ENCODE measurements around the gene RDX. TPM values are rescaled to one million over a fixed set of nuclear protein-coding genes. Genes with fewer than 3 reads are reported as not detected.

Gene RDX
- total and polyA plus RNA-seq, 2 of the 8 experiments (the other 6 are each of a cell fraction or from before 2014, with no cell fraction given): 27.4 to 100 TPM

DNA sequence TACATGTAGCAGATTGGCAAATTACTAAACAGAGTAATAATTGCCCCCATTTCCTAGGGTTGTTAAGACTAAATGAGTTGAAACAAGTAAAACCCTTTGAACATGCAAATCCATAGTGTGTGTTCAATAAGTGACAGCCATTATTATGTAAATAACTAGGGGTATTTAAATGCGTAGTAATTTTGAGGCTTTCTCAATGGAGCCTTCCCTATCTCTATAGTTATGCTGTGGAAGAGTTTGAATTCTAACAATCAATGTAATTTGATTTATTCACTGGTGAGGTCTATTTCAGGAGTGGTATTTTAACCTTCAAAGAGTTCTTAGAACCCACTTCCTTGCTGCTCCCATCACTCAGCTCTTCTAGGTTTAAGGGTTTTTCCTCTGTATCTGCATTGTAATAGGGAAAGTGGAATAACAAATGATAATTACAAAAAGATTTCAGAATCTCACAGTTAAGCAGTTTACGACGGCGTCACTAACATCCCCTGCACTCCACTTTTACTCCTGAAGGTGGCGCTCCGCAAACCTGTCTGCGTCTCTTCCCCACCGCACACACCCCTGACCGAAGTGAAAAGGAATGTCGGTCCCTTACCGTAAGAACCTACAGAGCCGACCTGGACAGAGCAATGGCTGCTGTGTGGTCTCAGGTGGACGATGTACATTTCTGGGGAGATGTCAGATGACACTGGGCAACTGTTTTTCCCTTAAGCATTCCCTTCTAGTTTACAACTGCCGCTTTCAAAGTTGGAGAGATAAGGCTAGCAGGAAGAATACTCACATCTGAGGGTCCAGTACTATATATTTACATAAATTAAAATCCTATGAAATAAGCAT is 122.4 kb downstream of the RDX start (continued):
- TF ChIP-seq, protein P1, sequence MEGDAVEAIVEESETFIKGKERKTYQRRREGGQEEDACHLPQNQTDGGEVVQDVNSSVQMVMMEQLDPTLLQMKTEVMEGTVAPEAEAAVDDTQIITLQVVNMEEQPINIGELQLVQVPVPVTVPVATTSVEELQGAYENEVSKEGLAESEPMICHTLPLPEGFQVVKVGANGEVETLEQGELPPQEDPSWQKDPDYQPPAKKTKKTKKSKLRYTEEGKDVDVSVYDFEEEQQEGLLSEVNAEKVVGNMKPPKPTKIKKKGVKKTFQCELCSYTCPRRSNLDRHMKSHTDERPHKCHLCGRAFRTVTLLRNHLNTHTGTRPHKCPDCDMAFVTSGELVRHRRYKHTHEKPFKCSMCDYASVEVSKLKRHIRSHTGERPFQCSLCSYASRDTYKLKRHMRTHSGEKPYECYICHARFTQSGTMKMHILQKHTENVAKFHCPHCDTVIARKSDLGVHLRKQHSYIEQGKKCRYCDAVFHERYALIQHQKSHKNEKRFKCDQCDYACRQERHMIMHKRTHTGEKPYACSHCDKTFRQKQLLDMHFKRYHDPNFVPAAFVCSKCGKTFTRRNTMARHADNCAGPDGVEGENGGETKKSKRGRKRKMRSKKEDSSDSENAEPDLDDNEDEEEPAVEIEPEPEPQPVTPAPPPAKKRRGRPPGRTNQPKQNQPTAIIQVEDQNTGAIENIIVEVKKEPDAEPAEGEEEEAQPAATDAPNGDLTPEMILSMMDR (IDR thresholded peaks at IDR 0.05; ENCODE audit: control extremely low read depth in 1 of 3, insufficient read depth in 1 of 3, low read depth in 1 of 3, low read length in 3 of 3): peak; percentile 69 to 93 (median 81)
- peak; percentile 75 for TF ChIP-seq CREB1 (IDR thresholded peaks at IDR 0.05)
- TF ChIP-seq, protein P2, sequence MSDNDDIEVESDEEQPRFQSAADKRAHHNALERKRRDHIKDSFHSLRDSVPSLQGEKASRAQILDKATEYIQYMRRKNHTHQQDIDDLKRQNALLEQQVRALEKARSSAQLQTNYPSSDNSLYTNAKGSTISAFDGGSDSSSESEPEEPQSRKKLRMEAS (IDR thresholded peaks at IDR 0.05): peak; percentile 15; the same call in 1 of the 2 replicates
- TF ChIP-seq ASH2L (IDR thresholded peaks at IDR 0.05; ENCODE audit: low read length): peak; percentile 46
- TF ChIP-seq, protein P3, sequence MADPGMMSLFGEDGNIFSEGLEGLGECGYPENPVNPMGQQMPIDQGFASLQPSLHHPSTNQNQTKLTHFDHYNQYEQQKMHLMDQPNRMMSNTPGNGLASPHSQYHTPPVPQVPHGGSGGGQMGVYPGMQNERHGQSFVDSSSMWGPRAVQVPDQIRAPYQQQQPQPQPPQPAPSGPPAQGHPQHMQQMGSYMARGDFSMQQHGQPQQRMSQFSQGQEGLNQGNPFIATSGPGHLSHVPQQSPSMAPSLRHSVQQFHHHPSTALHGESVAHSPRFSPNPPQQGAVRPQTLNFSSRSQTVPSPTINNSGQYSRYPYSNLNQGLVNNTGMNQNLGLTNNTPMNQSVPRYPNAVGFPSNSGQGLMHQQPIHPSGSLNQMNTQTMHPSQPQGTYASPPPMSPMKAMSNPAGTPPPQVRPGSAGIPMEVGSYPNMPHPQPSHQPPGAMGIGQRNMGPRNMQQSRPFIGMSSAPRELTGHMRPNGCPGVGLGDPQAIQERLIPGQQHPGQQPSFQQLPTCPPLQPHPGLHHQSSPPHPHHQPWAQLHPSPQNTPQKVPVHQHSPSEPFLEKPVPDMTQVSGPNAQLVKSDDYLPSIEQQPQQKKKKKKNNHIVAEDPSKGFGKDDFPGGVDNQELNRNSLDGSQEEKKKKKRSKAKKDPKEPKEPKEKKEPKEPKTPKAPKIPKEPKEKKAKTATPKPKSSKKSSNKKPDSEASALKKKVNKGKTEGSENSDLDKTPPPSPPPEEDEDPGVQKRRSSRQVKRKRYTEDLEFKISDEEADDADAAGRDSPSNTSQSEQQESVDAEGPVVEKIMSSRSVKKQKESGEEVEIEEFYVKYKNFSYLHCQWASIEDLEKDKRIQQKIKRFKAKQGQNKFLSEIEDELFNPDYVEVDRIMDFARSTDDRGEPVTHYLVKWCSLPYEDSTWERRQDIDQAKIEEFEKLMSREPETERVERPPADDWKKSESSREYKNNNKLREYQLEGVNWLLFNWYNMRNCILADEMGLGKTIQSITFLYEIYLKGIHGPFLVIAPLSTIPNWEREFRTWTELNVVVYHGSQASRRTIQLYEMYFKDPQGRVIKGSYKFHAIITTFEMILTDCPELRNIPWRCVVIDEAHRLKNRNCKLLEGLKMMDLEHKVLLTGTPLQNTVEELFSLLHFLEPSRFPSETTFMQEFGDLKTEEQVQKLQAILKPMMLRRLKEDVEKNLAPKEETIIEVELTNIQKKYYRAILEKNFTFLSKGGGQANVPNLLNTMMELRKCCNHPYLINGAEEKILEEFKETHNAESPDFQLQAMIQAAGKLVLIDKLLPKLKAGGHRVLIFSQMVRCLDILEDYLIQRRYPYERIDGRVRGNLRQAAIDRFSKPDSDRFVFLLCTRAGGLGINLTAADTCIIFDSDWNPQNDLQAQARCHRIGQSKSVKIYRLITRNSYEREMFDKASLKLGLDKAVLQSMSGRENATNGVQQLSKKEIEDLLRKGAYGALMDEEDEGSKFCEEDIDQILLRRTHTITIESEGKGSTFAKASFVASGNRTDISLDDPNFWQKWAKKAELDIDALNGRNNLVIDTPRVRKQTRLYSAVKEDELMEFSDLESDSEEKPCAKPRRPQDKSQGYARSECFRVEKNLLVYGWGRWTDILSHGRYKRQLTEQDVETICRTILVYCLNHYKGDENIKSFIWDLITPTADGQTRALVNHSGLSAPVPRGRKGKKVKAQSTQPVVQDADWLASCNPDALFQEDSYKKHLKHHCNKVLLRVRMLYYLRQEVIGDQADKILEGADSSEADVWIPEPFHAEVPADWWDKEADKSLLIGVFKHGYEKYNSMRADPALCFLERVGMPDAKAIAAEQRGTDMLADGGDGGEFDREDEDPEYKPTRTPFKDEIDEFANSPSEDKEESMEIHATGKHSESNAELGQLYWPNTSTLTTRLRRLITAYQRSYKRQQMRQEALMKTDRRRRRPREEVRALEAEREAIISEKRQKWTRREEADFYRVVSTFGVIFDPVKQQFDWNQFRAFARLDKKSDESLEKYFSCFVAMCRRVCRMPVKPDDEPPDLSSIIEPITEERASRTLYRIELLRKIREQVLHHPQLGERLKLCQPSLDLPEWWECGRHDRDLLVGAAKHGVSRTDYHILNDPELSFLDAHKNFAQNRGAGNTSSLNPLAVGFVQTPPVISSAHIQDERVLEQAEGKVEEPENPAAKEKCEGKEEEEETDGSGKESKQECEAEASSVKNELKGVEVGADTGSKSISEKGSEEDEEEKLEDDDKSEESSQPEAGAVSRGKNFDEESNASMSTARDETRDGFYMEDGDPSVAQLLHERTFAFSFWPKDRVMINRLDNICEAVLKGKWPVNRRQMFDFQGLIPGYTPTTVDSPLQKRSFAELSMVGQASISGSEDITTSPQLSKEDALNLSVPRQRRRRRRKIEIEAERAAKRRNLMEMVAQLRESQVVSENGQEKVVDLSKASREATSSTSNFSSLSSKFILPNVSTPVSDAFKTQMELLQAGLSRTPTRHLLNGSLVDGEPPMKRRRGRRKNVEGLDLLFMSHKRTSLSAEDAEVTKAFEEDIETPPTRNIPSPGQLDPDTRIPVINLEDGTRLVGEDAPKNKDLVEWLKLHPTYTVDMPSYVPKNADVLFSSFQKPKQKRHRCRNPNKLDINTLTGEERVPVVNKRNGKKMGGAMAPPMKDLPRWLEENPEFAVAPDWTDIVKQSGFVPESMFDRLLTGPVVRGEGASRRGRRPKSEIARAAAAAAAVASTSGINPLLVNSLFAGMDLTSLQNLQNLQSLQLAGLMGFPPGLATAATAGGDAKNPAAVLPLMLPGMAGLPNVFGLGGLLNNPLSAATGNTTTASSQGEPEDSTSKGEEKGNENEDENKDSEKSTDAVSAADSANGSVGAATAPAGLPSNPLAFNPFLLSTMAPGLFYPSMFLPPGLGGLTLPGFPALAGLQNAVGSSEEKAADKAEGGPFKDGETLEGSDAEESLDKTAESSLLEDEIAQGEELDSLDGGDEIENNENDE (IDR thresholded peaks at IDR 0.05; ENCODE audit: insufficient replicate concordance, low read length): peak; percentile 89

Measured in H1 (cell line).